ENCODE data around the gene GNAS-AS1.

GNAS-AS1 gene

GRCh38 chr20:58855506-58856389, 5.0 kb upstream of the GNAS-AS1 start:
- no peak for DNase-seq

GRCh38 chr20:58854638-58855471, 4.2 kb upstream of the GNAS-AS1 start:
- no peak for DNase-seq

DNA sequence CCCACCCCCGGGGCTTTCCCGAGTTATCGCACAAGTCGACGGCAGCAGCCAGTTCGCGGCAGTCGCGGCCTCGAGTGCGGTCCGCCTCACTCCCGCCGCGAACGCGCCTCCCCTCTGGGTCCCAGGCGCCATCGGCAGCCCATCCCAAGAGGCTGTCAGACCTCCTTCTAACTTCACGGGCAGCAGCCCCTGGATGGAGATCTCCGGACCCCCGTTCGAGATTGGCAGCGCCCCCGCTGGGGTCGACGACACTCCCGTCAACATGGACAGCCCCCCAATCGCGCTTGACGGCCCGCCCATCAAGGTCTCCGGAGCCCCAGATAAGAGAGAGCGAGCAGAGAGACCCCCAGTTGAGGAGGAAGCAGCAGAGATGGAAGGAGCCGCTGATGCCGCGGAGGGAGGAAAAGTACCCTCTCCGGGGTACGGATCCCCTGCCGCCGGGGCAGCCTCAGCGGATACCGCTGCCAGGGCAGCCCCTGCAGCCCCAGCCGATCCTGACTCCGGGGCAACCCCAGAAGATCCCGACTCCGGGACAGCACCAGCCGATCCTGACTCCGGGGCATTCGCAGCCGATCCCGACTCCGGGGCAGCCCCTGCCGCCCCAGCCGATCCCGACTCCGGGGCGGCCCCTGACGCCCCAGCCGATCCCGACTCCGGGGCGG, 3.4 kb upstream of the GNAS-AS1 start:
- DNase-seq = no peak

DNA sequence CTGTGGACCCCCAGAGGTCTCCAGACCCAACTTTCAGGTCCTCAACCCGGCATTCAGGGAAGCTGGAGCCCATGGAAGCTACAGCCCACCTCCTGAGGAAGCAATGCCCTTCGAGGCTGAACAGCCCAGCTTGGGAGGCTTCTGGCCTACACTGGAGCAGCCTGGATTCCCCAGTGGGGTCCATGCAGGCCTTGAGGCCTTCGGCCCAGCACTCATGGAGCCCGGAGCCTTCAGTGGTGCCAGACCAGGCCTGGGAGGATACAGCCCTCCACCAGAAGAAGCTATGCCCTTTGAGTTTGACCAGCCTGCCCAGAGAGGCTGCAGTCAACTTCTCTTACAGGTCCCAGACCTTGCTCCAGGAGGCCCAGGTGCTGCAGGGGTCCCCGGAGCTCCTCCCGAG, 2.8 kb upstream of the GNAS-AS1 start:
- DNase-seq = no peak

DNA sequence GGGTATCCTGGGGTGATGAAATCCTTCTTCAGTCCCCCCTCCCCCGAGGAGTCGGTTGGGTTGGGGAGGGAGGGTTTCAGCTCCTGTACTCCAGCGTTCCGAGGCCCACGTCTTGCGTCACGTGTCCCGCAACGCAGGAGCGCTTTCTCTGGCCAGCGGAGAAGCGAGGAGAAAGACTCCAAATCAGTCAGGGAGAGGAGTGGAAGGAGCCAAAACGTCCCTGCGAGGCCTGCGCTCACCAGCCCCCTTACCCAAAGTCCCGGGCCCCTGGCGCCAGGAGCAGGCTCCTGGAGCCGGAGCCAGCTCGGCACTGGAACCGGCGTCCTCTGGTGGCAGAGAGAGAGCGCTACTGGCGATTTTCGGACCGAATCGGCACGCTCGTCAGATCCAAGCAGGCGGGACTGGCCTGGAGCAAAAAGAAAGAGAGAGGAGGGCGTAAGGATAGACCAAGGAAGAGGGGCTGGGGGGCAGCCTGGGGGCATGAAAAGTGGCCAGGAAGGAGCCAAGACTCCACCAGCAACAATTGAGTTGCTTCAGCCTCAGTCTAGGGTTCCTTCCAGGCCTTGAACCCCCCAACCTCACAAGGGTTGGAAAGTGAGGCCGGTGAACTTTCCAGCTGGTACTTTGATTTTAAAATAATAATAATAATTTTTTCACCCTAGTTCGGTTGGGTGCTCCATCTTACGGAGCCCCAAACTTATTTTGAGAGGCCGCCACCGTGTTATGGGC, 2.0 kb upstream of the GNAS-AS1 start, which contains the start of gene GNAS:
GNAS (plus strand) TSS at position 174 of the 729 bp plus-strand sequence.
- peak; percentile 26 for DNase-seq

- no peak for DNase-seq
These were observed 1.3 kb upstream of the GNAS-AS1 start for GRCh38 chr20:58851969-58852458.

DNA sequence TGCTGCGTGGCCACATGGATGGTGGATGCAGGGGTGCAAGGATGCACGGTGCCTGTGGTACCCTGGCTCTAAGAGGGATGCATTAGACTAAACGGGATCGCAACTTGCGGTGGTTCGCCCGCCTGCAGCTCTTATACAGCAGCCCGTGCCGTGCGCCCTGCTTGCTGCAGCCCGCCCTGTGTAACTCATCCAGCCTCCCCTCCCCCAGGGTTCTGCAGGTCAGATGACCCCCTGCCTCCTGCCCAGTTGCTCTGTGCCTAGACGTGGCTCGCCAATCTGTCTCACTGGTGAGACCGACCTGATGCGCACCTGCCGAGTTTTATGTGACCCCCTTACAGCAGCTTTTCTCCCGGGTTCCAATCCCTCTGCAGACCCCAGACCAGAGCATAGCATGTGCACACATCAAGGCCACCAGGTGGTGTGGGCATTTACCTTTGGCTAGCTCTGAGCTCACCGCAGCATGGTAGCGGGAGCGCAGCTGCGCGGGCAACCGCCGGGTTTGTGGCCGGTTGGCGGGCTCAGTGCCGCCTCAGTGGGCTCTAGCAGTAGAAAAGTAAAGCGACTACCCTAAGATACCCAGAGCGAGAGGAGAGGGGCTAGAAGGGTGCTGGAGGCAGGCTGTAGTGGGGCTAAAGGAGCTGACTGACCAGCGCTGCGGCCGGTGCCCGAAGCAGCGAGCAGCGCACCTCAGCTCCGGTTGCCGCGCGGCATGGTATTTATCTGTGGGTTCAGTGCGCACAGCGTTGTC, 693 bp upstream of the GNAS-AS1 start:
- DNase-seq = no peak

DNA sequence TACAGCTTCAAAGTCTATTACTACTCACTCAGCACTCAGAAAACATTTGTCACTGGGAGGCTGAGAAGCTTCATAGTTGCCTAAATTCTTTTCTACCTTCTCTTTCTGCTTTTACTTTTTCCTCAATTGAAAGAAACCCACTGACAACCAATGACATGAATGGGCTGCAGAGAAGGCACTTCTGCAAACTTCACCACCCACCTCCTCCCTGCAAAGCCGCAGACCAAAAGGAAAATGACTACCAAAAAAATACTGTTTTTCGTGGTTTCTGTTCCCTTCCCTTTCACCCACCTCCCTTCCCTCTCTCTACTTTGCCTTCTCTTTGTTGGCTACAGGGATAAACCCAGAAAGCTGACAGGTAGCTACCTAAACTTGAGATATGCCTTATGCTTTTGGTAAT, 3.2 kb downstream of the GNAS-AS1 start:
- DNase-seq = no peak

GRCh38 chr20:58845706-58846105, 5.0 kb downstream of the GNAS-AS1 start:
- no peak for DNase-seq

GRCh38 chr20:58843128-58843556, 7.6 kb downstream of the GNAS-AS1 start:
- no peak for DNase-seq

GRCh38 chr20:58842276-58842675, 8.4 kb downstream of the GNAS-AS1 start:
- no peak for DNase-seq

- DNase-seq = no peak
These were observed 9.0 kb downstream of the GNAS-AS1 start for GRCh38 chr20:58841539-58842264.

- no peak for DNase-seq
These were observed 9.7 kb downstream of the GNAS-AS1 start for GRCh38 chr20:58840816-58841538.

DNA sequence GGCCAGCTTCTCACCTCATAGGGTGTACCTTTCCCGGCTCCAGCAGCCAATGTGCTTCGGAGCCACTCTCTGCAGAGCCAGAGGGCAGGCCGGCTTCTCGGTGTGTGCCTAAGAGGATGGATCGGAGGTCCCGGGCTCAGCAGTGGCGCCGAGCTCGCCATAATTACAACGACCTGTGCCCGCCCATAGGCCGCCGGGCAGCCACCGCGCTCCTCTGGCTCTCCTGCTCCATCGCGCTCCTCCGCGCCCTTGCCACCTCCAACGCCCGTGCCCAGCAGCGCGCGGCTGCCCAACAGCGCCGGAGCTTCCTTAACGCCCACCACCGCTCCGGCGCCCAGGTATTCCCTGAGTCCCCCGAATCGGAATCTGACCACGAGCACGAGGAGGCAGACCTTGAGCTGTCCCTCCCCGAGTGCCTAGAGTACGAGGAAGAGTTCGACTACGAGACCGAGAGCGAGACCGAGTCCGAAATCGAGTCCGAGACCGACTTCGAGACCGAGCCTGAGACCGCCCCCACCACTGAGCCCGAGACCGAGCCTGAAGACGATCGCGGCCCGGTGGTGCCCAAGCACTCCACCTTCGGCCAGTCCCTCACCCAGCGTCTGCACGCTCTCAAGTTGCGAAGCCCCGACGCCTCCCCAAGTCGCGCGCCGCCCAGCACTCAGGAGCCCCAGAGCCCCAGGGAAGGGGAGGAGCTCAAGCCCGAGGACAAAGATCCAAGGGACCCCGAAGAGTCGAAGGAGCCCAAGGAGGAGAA, 10.5 kb downstream of the GNAS-AS1 start:
- DNase-seq = no peak

- DNase-seq = peak; percentile 32
These were observed 11.2 kb downstream of the GNAS-AS1 start for GRCh38 chr20:58839474-58839874.

DNA sequence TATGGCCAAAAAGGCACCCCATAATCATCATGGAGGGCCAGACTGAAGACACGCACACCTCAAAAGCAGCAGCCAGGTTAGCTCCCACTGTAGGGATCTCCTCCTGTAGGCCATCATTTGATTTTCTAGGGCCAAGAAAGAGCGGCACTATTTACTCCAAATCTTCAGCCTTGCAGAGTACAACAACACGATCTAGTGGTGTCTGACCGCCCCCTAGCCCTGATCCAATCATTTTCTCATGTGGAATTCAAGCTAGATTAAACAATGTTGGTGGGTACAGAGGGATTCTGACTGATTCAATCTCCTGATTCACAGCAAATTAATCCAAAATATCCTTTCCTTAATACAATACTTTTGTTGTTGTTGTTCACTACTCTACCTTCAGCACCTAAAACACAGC, 12.5 kb downstream of the GNAS-AS1 start:
- no peak for DNase-seq

DNA sequence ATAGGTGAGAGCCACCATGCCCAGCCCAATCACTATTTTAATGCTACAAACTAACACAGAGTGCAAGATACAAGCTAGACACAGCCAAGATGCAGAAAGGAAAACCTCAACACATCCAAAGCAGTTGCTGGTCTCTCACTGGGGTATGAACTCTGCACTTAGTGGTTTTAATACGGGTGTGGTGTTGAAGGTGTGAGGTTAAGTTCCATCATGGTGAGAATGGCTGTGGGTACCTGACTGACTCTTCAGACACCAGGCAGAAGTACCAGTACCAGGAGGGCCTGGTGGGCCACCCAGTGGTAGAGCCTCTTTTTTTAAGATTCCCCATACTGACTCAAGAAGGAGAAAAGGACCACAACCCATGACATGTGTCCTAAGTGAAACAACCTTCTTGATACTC, 13.0 kb downstream of the GNAS-AS1 start:
- DNase-seq = no peak

GRCh38 chr20:58836616-58837204, 14.0 kb downstream of the GNAS-AS1 start:
- no peak for DNase-seq

DNA sequence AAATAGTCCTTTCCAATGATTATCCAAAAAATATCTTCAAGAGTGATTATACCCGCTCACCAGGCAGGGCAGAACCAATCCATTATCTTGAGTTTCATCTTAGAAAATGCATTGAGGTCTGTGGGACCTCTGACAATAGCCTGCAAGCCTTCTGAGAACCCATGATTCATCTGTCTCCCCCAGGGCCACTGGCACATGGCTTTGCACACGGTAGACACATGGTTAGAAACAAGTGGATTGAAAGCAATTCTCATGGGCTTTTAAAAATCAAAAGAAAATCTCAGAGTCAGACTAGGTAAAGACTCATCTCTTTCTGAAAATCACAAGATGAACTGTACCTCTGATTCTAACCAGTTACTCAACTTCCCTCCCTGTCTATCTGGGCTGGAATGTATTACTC, 15.5 kb downstream of the GNAS-AS1 start:
- no peak for DNase-seq
